ENCODE data around the gene AGXT. TPM values are rescaled to one million over a fixed set of nuclear protein-coding genes. Genes with fewer than 3 reads are reported as not detected.

Gene AGXT
- polyA plus RNA-seq, 1 donor (not counting 4 experiments of a cell fraction or from before 2014, with no cell fraction given), result not detected

DNA sequence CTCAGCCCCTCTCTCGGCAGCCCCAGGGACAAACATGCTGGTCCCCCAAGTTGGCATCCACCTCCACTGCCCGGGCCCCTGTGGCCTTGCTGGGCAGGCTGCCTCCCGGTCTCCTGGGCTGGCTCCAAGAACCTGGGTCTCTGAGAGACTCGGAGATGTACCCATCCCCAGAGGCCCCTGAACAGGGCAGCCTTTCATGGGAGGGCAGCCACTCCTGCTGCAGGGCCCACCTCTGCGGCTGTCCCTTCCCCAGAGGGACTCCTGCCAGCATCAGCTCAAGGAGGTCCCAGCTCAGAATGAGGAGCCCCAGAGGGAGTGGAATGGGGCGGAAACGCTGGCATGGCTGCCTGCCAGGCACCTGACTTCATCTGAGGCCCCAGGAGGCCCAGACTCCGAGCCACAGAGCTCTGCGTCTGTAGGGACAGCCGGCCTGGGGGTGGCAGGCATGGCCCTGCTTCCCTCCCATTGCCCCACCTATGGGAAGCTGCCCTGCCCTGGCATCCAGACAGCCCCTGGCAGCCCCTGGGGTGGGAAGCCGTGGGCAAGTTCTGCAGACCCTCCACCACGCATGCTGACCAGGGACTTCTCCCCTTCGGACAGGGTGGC is 36.7 kb downstream of the AGXT start:
- DNase-seq (ENCODE audit: low read depth, low spot score) (no peak), FAIRE-seq (no peak)
- dilution Hi-C loops (cut with MboI; ENCODE audit: extremely low pct_ligation_motif_present, low sequenced_read_pairs), result no loop called here
- Histone ChIP-seq H3K27me3 (ENCODE audit: control insufficient read depth, extremely low read depth, insufficient read depth, low read length) (peaks cover 53% of the 10 kb centered on the region), H3K9me3 (ENCODE audit: control insufficient read depth, low read depth, low read length) (no peaks in the 10 kb centered on the region), H3K4me1 (ENCODE audit: control insufficient read depth, extremely low read depth, insufficient read depth, low read length) (no peaks in the 10 kb centered on the region), H3K9ac (ENCODE audit: control insufficient read depth, extremely low read depth, insufficient read depth, low read length) (no peak overlapping the region), H4K20me1 (ENCODE audit: control insufficient read depth, extremely low read depth, insufficient read depth, low read length) (peaks cover 3% of the 10 kb centered on the region), H3K27ac (ENCODE audit: control insufficient read depth, insufficient read depth, low read length) (no peak overlapping the region), H3K4me3 (ENCODE audit: control insufficient read depth in 2 of 3, extremely low read depth in 1 of 3, insufficient read depth in 2 of 3, low read depth in 1 of 3, low read length in 3 of 3) (no peak overlapping the region), H2AFZ (ENCODE audit: control insufficient read depth, low read length) (no peak overlapping the region), H3K9me1 (ENCODE audit: control insufficient read depth, extremely low read depth, insufficient read depth, low read length) (no peaks in the 10 kb centered on the region), H3K4me2 (ENCODE audit: control insufficient read depth, extremely low read depth, insufficient read depth, low read depth, low read length) (no peak overlapping the region), H3K79me2 (ENCODE audit: control insufficient read depth, insufficient read depth, low read length) (no peaks in the 10 kb centered on the region), H3K36me3 (ENCODE audit: control insufficient read depth in 2 of 2, extremely low read depth in 1 of 2, insufficient read depth in 2 of 2, low read length in 2 of 2) (no peaks in the 10 kb centered on the region)
- TF ChIP-seq EZH2 (IDR thresholded peaks at IDR 0.05; ENCODE audit: low read length), result no peak
- TF ChIP-seq, protein P1, sequence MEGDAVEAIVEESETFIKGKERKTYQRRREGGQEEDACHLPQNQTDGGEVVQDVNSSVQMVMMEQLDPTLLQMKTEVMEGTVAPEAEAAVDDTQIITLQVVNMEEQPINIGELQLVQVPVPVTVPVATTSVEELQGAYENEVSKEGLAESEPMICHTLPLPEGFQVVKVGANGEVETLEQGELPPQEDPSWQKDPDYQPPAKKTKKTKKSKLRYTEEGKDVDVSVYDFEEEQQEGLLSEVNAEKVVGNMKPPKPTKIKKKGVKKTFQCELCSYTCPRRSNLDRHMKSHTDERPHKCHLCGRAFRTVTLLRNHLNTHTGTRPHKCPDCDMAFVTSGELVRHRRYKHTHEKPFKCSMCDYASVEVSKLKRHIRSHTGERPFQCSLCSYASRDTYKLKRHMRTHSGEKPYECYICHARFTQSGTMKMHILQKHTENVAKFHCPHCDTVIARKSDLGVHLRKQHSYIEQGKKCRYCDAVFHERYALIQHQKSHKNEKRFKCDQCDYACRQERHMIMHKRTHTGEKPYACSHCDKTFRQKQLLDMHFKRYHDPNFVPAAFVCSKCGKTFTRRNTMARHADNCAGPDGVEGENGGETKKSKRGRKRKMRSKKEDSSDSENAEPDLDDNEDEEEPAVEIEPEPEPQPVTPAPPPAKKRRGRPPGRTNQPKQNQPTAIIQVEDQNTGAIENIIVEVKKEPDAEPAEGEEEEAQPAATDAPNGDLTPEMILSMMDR (optimal IDR thresholded peaks at IDR 0.05 in 1 of 3, IDR thresholded peaks at IDR 0.05 in 1 of 3, conservative IDR thresholded peaks at IDR 0.05 in 1 of 3; ENCODE audit: extremely low read depth in 1 of 3, insufficient read depth in 2 of 3, low read length in 3 of 3), result no peak

DNA sequence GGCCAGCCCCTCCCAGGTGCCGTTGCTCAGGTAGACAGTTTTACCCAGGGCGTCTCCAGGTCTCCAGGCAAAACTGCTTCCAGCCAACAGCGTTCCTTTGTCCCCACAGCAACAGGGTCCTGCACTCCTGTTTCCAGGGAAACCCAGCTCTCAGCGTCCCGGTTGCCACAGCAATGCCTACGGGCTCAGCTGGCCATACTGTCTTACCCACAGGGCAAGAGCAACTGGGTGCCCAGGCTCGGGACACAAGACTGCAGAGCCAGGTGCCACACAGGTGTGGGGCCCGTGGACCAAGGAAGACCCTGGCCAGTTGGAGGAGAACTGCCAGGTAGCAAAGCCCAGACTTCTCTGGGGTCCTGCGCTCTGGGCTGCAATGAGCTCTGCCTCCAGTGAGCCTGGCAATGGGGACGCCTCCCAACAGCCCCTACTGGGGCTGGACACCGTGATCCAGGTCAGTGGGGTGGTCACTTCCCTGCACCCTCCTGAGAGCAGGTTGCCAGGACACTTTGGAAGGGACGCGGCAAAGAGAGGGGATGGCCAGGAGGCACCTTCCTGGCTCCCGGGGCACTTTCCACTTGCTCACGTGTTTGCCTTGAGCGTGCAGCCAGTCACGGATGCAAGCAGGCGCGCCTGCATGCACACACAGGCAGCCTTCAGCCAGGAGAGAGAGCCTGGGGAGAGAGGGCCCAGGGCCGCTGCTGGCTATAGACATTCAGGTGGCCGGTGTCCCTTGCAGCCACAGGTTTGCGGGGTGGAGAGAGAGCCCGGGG is 37.7 kb downstream of the AGXT start, which contains the start of gene CROCC2:
TSS of gene CROCC2 (plus strand) at position 196 of the 770 bp plus-strand sequence. CDS start at position 374, 178 bp downstream.
- Histone ChIP-seq H3K9ac (ENCODE audit: control insufficient read depth, extremely low read depth, insufficient read depth, low read length) (no peak within 1 kb of the TSS), H4K20me1 (ENCODE audit: control insufficient read depth, extremely low read depth, insufficient read depth, low read length) (peaks cover 3% of the 10 kb centered on the region), H3K27ac (ENCODE audit: control insufficient read depth, insufficient read depth, low read length) (no peak within 1 kb of the TSS), H3K4me3 (ENCODE audit: control insufficient read depth in 2 of 3, extremely low read depth in 1 of 3, insufficient read depth in 2 of 3, low read depth in 1 of 3, low read length in 3 of 3) (no peak within 1 kb of the TSS), H3K79me2 (ENCODE audit: control insufficient read depth, insufficient read depth, low read length) (no peaks in the 10 kb centered on the region), H3K36me3 (ENCODE audit: control insufficient read depth in 2 of 2, extremely low read depth in 1 of 2, insufficient read depth in 2 of 2, low read length in 2 of 2) (no peaks in the 10 kb centered on the region), H3K9me1 (ENCODE audit: control insufficient read depth, extremely low read depth, insufficient read depth, low read length) (no peaks in the 10 kb centered on the region), H3K4me2 (ENCODE audit: control insufficient read depth, extremely low read depth, insufficient read depth, low read depth, low read length) (no peak within 1 kb of the TSS), H3K4me1 (ENCODE audit: control insufficient read depth, extremely low read depth, insufficient read depth, low read length) (no peaks in the 10 kb centered on the region), H3K27me3 (ENCODE audit: control insufficient read depth, extremely low read depth, insufficient read depth, low read length) (peaks cover 53% of the 10 kb centered on the region), H3K9me3 (ENCODE audit: control insufficient read depth, low read depth, low read length) (no peaks in the 10 kb centered on the region), H2AFZ (ENCODE audit: control insufficient read depth, low read length) (no peak within 1 kb of the TSS)
- dilution Hi-C loops (cut with MboI; ENCODE audit: extremely low pct_ligation_motif_present, low sequenced_read_pairs), result no loop called here
- FAIRE-seq, result no peak
- no peak for DNase-seq (ENCODE audit: low read depth, low spot score)
- peak; percentile 37 for TF ChIP-seq EZH2 (IDR thresholded peaks at IDR 0.05; ENCODE audit: low read length)
- TF ChIP-seq, protein P1 (optimal IDR thresholded peaks at IDR 0.05 in 1 of 3, IDR thresholded peaks at IDR 0.05 in 1 of 3, conservative IDR thresholded peaks at IDR 0.05 in 1 of 3; ENCODE audit: extremely low read depth in 1 of 3, insufficient read depth in 2 of 3, low read length in 3 of 3), result no peak
